Spleen (tissue), 7 donors: ENCODE results near the gene GGACT.

Experiments used
- CTCF ChIP-seq, 11 experiments: fragments of 200-600 bp in 7 of 11; fragments of 450-650 bp in 4 of 11; sonication (generic) in 4 of 11; IDR thresholded peaks in 8 of 11; conservative IDR thresholded peaks in 3 of 11; 1 replicate in 7 of 11; 2 replicates in 4 of 11; pipeline versions ENCODE4 v1.4.0 to v1.8.0; 2016 to 2021; ENCODE audit warnings: antibody characterized with exemption in 11 of 11, inconsistent platforms in 4 of 11, mild to moderate bottlenecking in 1 of 11
- POLR2A ChIP-seq, 3 donors: fragments of 450-650 bp; IDR thresholded peaks; one replicate each; pipeline ENCODE4 v1.5.1; 2017; ENCODE audit warnings: antibody characterized with exemption in 3 of 3, mild to moderate bottlenecking in 1 of 3
- donor health status: DM: no; HTN: no; CAD: no; lungs with moderate emphysema.
- donor health status: DM: no; HTN: no; CAD: no.
- donor health status: DM: no; HTN: no; CAD: no.

GRCh38 chr13:100506600-100507422 lies 81.8 kb downstream of the GGACT start:
- TF ChIP-seq CTCF (IDR thresholded peaks at IDR 0.05 in 8 of 11, conservative IDR thresholded peaks at IDR 0.05 in 3 of 11), result no peak
- TF ChIP-seq POLR2A (IDR thresholded peaks at IDR 0.05), result no peak
